Heart left ventricle (tissue), 16 donors: Measurements from ENCODE around the gene NCEH1. TPM values are rescaled to one million over a fixed set of nuclear protein-coding genes. Genes with fewer than 3 reads are reported as not detected.
"Not testable (repeated sequence)": the region's sequence is repeated elsewhere in the genome, so short reads cannot be mapped to it uniquely, and the experiment has no call there.

ENCODE experiments used
- ATAC-seq, 4 donors: fragments of 200-7000 bp; cut with Tn5 transposase; one replicate each; pipeline ENCODE4 v1.9.1; 2020 to 2022; ENCODE audit warnings: moderate library complexity in 4 of 4, mild to moderate bottlenecking in 3 of 4, moderate number of reproducible peaks in 1 of 4
- DNase-seq, 5 donors: peaks; one replicate each; pipeline ENCODE4 v3.0.0-alpha.2; 2020
- H3K27ac ChIP-seq, 12 donors: fragments of 200-600 bp; sonication (generic) in 4 of 12; one replicate each; pipeline versions ENCODE4 v1.5.0 to v1.8.0; 2016 to 2022; ENCODE audit warnings: mild to moderate bottlenecking in 2 of 12
- H3K27me3 ChIP-seq, 9 donors: fragments of 200-600 bp; sonication (generic) in 2 of 9; one replicate each; pipeline versions ENCODE4 v1.5.1 to v1.8.0; 2016 to 2022; ENCODE audit warnings: mild to moderate bottlenecking in 3 of 9
- H3K36me3 ChIP-seq, 9 donors: fragments of 200-600 bp; sonication (generic) in 2 of 9; one replicate each; pipeline versions ENCODE4 v1.5.0 to v1.8.0; 2018 to 2022; ENCODE audit warnings: mild to moderate bottlenecking in 2 of 9
- H3K4me1 ChIP-seq, 12 donors: fragments of 200-600 bp; sonication (generic) in 4 of 12; one replicate each; pipeline versions ENCODE4 v1.5.0 to v1.8.0; 2016 to 2022; ENCODE audit warnings: mild to moderate bottlenecking in 3 of 12
- H3K4me3 ChIP-seq, 12 donors: fragments of 200-600 bp; sonication (generic) in 4 of 12; one replicate each; pipeline versions ENCODE4 v1.5.0 to v1.8.0; 2017 to 2022; ENCODE audit warnings: mild to moderate bottlenecking in 9 of 12, moderate library complexity in 4 of 12
- H3K9me3 ChIP-seq, 12 donors: fragments of 200-600 bp; sonication (generic) in 4 of 12; one replicate each; pipeline versions ENCODE4 v1.5.0 to v1.8.0; 2016 to 2022; ENCODE audit warnings: mild to moderate bottlenecking in 1 of 12
- POLR2A ChIP-seq, 2 donors: fragments of 450-650 bp; IDR thresholded peaks; one replicate each; pipeline ENCODE4 v1.6.1; 2017; ENCODE audit warnings: antibody characterized with exemption in 2 of 2, mild to moderate bottlenecking in 2 of 2, moderate library complexity in 2 of 2
- WGBS, 4 donors: extraction: QIAGEN DNeasy Blood & Tissue Kit in 2 of 4; methylation state at CpG; one replicate each; pipeline versions ENCODE4 v1.1.5 to v1.1.7; 2013 to 2018; 5-methylcytosine and 5-hydroxymethylcytosine counted together
- intact Hi-C, 10 donors: fragments of 100-400 bp; cut with DNase I; formaldehyde crosslinking; loops; one replicate each; pipeline versions ENCODE4 v1.11.1 to v1.14.2; 2022
- polyA plus RNA-seq, 2 donors: library from polyadenylated mRNA; stranded (reverse); fragments of 200-250 nt; gene quantifications; one replicate each; pipeline ENCODE4 v1.2.3, GENCODE V29; 2013
- total RNA-seq, 9 donors: library from RNA; depleted of rRNA in 2 of 9; stranded (reverse); fragments of >200 nt in 2 of 9; fragmentation: NEBNext Ultra II Directional in 3 of 9; extraction: Animal tissue kit (Norgen Biotek cat#: 25700) in 3 of 9; gene quantifications; one replicate each; pipeline versions ENCODE4 v1.1.0 to v1.2.4, GENCODE V29; 2016 to 2023
- TF ChIP-seq, protein P1 (sequence below), 12 donors: fragments of 200-600 bp; sonication (generic) in 4 of 12; IDR thresholded peaks; one replicate each; pipeline versions ENCODE4 v1.5.0 to v1.8.0; 2018 to 2022; ENCODE audit warnings: antibody characterized with exemption in 12 of 12, mild to moderate bottlenecking in 5 of 12
- donor health status: ischemic (EF 13 %, LVEDD 7.1; RV severe dilation, severe dysfunction).
- donor health status: healthy with polysubstance abuse.
- donor health status: DM: no; HTN: yes; CAD: no.
- donor health status: DM: no; HTN: no; CAD: no.
- donor health status: ischemic (EF 25% LVEDD 6.9; RV normal size, moderate dysfunction).
- donor health status: ischemic (EF 25% LVEDD 5.7; RV mildly dilated, moderate dysfunction).
- donor health status: healthy.
- donor health status: DM: yes; HTN: yes; CAD: no.
- donor health status: ischemic (EF 35%, LVEDD 5.7; RV mildly dilated, moderate dysfunction).
- donor health status: nonischemic (EF 11% LVEDD 7.7; RV severe dilation, severe dysfunction).
- donor health status: DM: yes; HTN: yes; CAD: no.
- donor health status: PGD.
- donor health status: ischemic (EF 29% LVEDD 5.4; RV normal size, mild dysfunction).
- donor health status: nonischemic (EF 23%, LVEDD 6.1; RV moderate dilation, normal function).

Gene NCEH1
- total and polyA plus RNA-seq, 11 donors, result 10.9 to 72.7 (median 50.1) TPM

DNA sequence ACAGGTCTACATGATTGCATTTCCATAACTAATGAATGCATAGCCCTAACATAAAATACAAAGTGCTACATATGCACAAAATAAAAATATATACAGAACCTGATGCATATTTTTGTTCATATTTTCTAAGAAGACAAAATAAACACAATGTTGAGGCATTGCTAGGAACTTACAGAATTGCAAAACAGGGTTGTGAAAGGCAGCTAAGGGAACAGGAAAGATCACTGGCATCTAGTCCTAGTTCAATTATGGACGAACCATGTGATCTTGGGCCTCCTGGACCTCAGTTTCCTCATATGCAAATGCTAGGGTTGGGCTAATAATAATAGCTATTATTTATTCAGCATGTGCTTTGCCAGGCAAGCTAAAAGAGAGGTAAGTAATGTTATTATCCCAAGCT is 15.5 kb upstream of the NCEH1 start:
- Histone ChIP-seq H3K4me3 (no peak overlapping the region), H3K27ac (peak overlapping the region in 1 of 12 donors; percentile 37), H3K9me3 (peaks cover 0 to 4% (median 0%) of the 10 kb centered on the region in 12 donors), H3K36me3 (no peaks in the 10 kb centered on the region), H3K4me1 (no peaks in the 10 kb centered on the region), H3K27me3 (no peaks in the 10 kb centered on the region)
- TF ChIP-seq, protein P1, sequence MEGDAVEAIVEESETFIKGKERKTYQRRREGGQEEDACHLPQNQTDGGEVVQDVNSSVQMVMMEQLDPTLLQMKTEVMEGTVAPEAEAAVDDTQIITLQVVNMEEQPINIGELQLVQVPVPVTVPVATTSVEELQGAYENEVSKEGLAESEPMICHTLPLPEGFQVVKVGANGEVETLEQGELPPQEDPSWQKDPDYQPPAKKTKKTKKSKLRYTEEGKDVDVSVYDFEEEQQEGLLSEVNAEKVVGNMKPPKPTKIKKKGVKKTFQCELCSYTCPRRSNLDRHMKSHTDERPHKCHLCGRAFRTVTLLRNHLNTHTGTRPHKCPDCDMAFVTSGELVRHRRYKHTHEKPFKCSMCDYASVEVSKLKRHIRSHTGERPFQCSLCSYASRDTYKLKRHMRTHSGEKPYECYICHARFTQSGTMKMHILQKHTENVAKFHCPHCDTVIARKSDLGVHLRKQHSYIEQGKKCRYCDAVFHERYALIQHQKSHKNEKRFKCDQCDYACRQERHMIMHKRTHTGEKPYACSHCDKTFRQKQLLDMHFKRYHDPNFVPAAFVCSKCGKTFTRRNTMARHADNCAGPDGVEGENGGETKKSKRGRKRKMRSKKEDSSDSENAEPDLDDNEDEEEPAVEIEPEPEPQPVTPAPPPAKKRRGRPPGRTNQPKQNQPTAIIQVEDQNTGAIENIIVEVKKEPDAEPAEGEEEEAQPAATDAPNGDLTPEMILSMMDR (IDR thresholded peaks at IDR 0.05), result no peak
- no peak for TF ChIP-seq POLR2A (IDR thresholded peaks at IDR 0.05)
- 67 to 85% (median 74%) methylated on average over 1 of the region's 1 CpG for WGBS, 4 donors
- intact Hi-C loops, result no loop called here
- DNase-seq (no peak), ATAC-seq (no peak)

DNA sequence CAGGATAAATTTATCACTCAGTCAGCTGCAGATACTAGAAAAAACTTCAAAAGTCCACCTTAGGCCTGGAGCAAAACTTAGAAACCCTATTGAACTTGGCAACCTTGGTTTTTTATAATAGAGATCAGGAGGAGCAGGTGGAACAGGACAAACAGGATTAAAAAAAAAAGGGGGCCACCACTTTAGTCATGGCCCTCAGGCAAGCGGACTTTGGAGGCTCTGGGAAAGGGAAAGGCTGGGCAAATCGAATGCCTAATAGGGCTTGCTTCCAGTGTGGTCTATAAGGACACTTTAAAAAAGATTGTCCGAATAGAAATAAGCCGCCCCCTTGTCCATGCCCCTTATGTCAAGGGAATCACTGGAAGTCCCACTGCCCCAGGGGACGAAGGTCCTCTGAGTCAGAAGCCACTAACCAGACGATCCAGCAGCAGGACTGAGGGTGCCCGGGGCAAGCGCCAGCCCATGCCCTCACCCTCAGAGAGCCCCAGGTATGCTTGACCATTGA is 11.7 kb upstream of the NCEH1 start:
- H3K4me1 ChIP-seq, H3K27me3 ChIP-seq, H3K27ac ChIP-seq, intact Hi-C loops, H3K4me3 ChIP-seq, H3K36me3 ChIP-seq, DNase-seq, ATAC-seq: not testable (repeated sequence)
- 81 to 87% (median 85%) methylated on average over 8 of the region's 8 CpGs for WGBS, 4 donors
- H3K9me3 ChIP-seq, result peaks cover 0 to 11% (median 0%) of the 10 kb centered on the region in 12 donors

DNA sequence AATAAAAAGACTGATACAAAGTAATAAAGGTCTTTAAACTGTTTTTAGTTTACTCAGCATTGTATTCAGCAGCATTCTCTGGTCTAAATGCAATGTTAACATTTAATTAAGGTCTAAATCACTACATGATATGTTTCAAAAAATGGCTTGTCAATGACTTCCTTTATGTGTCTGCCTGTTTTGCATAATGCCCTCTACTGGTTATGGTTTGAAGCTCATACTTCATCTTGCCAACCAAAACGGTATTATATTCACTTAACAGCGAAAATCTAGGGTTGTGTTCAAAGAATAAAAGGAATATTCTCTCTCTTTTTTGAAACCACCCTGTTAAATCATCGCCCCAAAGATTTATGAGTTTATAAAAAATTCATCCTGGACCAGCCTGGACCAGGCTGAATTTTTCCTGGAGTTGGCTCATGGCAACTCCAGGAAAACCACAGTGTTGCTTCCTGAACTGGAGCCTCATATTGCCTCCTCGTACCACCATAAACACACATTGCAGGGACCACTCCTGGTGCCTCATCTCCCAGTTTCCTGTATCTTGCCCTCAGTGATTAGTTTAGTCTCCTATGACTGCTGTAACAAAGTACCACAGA is 6.7 kb upstream of the NCEH1 start:
- 73 to 75% (median 74%) methylated on average over 4 of the region's 4 CpGs for WGBS, 4 donors

DNA sequence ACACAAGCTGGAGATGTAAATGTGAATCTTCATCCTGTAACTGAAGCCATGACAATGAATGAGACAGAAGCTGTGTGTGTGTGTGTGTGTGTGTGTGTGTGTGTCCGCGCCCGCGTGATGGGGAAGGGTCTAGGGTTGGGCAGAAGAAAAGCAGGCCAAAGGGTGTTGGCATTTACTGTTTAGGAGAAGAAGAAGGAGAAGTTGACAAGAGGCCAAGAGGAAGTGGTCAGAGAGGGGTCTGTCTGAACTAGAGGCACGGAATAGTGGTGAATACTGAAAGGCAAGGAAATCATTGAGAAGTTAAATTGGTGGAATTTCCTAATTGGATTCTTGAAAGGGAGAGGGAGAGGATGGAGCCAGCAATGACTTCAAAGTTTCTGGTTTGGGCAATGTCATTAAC is 5.6 kb upstream of the NCEH1 start:
- Histone ChIP-seq H3K4me3 (no peak overlapping the region), H3K4me1 (peaks cover 0 to 26% (median 2%) of the 10 kb centered on the region in 12 donors), H3K36me3 (no peaks in the 10 kb centered on the region), H3K9me3 (peaks cover 0 to 11% (median 0%) of the 10 kb centered on the region in 12 donors), H3K27me3 (no peaks in the 10 kb centered on the region), H3K27ac (peak overlapping the region in 1 of 12 donors; percentile 48)
- 66 to 74% (median 72%) methylated on average over 5 of the region's 5 CpGs for WGBS, 4 donors
- TF ChIP-seq, protein P1 (IDR thresholded peaks at IDR 0.05), result no peak
- no peak for TF ChIP-seq POLR2A (IDR thresholded peaks at IDR 0.05)
- ATAC-seq, result peak; percentile 31 to 65 (median 56)
- peak in 4 of 5 donors; percentile 28 to 66 (median 30) for DNase-seq
- intact Hi-C loops, result no loop called here

More for the DNA sequence above, 6.7 kb upstream of the NCEH1 start:
- ATAC-seq, result no peak
- H3K27me3 ChIP-seq, result no peaks in the 10 kb centered on the region
- no peak for TF ChIP-seq POLR2A (IDR thresholded peaks at IDR 0.05)
- TF ChIP-seq, protein P1 (IDR thresholded peaks at IDR 0.05), result peak in 6 of 12 donors; percentile 8 to 34 (median 24)
- no peak overlapping the region for H3K27ac ChIP-seq
- intact Hi-C loops, result no loop called here
- H3K4me3 ChIP-seq, result no peak overlapping the region
- peaks cover 0 to 11% (median 0%) of the 10 kb centered on the region in 12 donors for H3K9me3 ChIP-seq
- no peaks in the 10 kb centered on the region for H3K36me3 ChIP-seq
- DNase-seq, result no peak
- peaks cover 0 to 23% (median 0%) of the 10 kb centered on the region in 12 donors for H3K4me1 ChIP-seq
